Endothelial cell of umbilical vein (primary cell): ENCODE results near the gene CELF2. TPM values are rescaled to one million over a fixed set of nuclear protein-coding genes. Genes with fewer than 3 reads are reported as not detected.

Experiments
- BruUV-seq: library from RNA; stranded (reverse); fragments of 400-500 nt; replicated peaks from 2 replicates; lab custom pipeline; 2021; lab: Mats Ljungman, UMichigan
- CTCF ChIA-PET: fragments of 300-600, 350-600 bp; sonication (Branson Sonifier 250); formaldehyde crosslinking; loops from one replicate; lab custom pipeline; 2021; ENCODE audit warnings: antibody characterized with exemption, inconsistent platforms; lab: Charles Lee
- POLR2A ChIA-PET: fragments of 300-600, 350-600 bp; sonication (Branson Sonifier 250); formaldehyde crosslinking; loops from one replicate; lab custom pipeline; 2021; ENCODE audit warnings: antibody characterized with exemption, inconsistent platforms; lab: Charles Lee
- DNase-seq: peaks from one replicate; pipeline ENCODE4 v3.0.0-alpha.2; 2011; ENCODE audit warnings: low read depth, low spot score
- FAIRE-seq: peaks from 2 replicates; lab custom pipeline; 2011; peaks lifted over from hg19 to GRCh38; lab: Jason Lieb, UNC
- H2AFZ ChIP-seq: 2 replicates; pipeline ENCODE4 v1.6.0; 2012; ENCODE audit warnings: low read depth, low read length, control low read depth, inconsistent platforms
- H3K27ac ChIP-seq: 2 replicates; pipeline ENCODE4 v1.5.1; 2011; ENCODE audit warnings: low read depth, mild to moderate bottlenecking, control low read depth, low read length, moderate library complexity; ENCODE audit not compliant: insufficient read depth
- H3K27me3 ChIP-seq, 2 experiments: 2 replicates each; pipeline versions ENCODE4 v1.6.0 to v1.6.1; 2011; ENCODE audit warnings: low read length in 2 of 2, mixed read lengths in 1 of 2; ENCODE audit not compliant: control insufficient read depth in 2 of 2, insufficient read depth in 2 of 2
- H3K36me3 ChIP-seq, 2 experiments: 2 replicates in 1 of 2; 3 replicates in 1 of 2; pipeline ENCODE4 v1.5.1; 2011; ENCODE audit warnings: low read length in 2 of 2, mild to moderate bottlenecking in 1 of 2, moderate library complexity in 1 of 2; ENCODE audit not compliant: control insufficient read depth in 2 of 2, insufficient read depth in 2 of 2; ENCODE audit errors: extremely low read depth in 1 of 2
- H3K4me1 ChIP-seq: 3 replicates; pipeline ENCODE4 v1.5.1; 2011; ENCODE audit warnings: mild to moderate bottlenecking, low read length; ENCODE audit not compliant: control insufficient read depth, insufficient read depth; ENCODE audit errors: extremely low read depth
- H3K4me2 ChIP-seq: 2 replicates; pipeline ENCODE4 v1.6.1; 2011; ENCODE audit warnings: low read length, control low read depth, mixed read lengths; ENCODE audit not compliant: insufficient read depth
- H3K4me3 ChIP-seq, 3 experiments: fragments of 200-600 bp in 1 of 3; sonication (generic), shearing (Covaris generic) in 1 of 3; replicated peaks in 1 of 3; 2 replicates each; pipeline ENCODE4 v1.5.1; 2011 to 2016; ENCODE audit warnings: control low read depth in 3 of 3, low read length in 3 of 3, mild to moderate bottlenecking in 2 of 3, inconsistent platforms in 1 of 3, low read depth in 1 of 3, moderate library complexity in 1 of 3; ENCODE audit not compliant: insufficient read depth in 1 of 3
- H3K79me2 ChIP-seq: 2 replicates; pipeline ENCODE4 v1.6.0; 2012; ENCODE audit warnings: low read length, inconsistent platforms; ENCODE audit not compliant: control insufficient read depth, insufficient read depth
- H3K9ac ChIP-seq: replicated peaks from 2 replicates; pipeline ENCODE3; 2011; ENCODE audit warnings: low read length, control low read depth; ENCODE audit not compliant: insufficient read depth; ENCODE audit errors: extremely low read depth
- H3K9me1 ChIP-seq: replicated peaks from 3 replicates; pipeline ENCODE4 v1.6.0; 2011; ENCODE audit warnings: mild to moderate bottlenecking, low read length; ENCODE audit not compliant: control insufficient read depth, insufficient read depth; ENCODE audit errors: extremely low read depth
- H3K9me3 ChIP-seq: replicated peaks from 2 replicates; pipeline ENCODE4 v1.5.1; 2012; ENCODE audit warnings: low read length, inconsistent platforms; ENCODE audit not compliant: control insufficient read depth, insufficient read depth
- H4K20me1 ChIP-seq: replicated peaks from 2 replicates; pipeline ENCODE3; 2011; ENCODE audit warnings: mild to moderate bottlenecking, low read length; ENCODE audit not compliant: control insufficient read depth, insufficient read depth; ENCODE audit errors: extremely low read depth
- CTCF ChIP-seq, 2 donors: IDR thresholded peaks; 1 replicate in 1 of 2; 2 replicates in 1 of 2; pipeline ENCODE4 v1.5.1; 2011; ENCODE audit warnings: low read length in 2 of 2, mild to moderate bottlenecking in 2 of 2, moderate library complexity in 2 of 2, control low read depth in 1 of 2, inconsistent platforms in 1 of 2, low read depth in 1 of 2; ENCODE audit not compliant: insufficient read depth in 1 of 2; ENCODE audit errors: extremely low read depth in 1 of 2
- EZH2 ChIP-seq: IDR thresholded peaks from 2 replicates; pipeline ENCODE4 v1.6.1; 2012; ENCODE audit warnings: borderline replicate concordance, low read depth, mild to moderate bottlenecking, moderate library complexity, low read length, inconsistent platforms; ENCODE audit not compliant: severe bottlenecking
- FOS ChIP-seq: IDR thresholded peaks from 2 replicates; pipeline ENCODE4 v1.6.1; 2011; ENCODE audit warnings: mild to moderate bottlenecking, low read length, moderate library complexity, borderline replicate concordance; ENCODE audit not compliant: insufficient read depth
- GATA2 ChIP-seq: IDR thresholded peaks from 2 replicates; pipeline ENCODE4 v1.7.0; 2011; ENCODE audit warnings: low read depth, mild to moderate bottlenecking, moderate library complexity, mixed read lengths, low read length; ENCODE audit not compliant: insufficient read length, insufficient read depth
- JUN ChIP-seq: IDR thresholded peaks from 2 replicates; pipeline ENCODE4 v1.6.1; 2011; ENCODE audit warnings: borderline replicate concordance, low read depth; ENCODE audit not compliant: insufficient read length, insufficient read depth
- MYC ChIP-seq: IDR thresholded peaks from one replicate; pipeline ENCODE4 v1.6.1; 2011; ENCODE audit warnings: mild to moderate bottlenecking, low read depth, low read length
- POLR2A ChIP-seq: IDR thresholded peaks from 2 replicates; pipeline ENCODE4 v1.6.1; 2012; ENCODE audit warnings: low read depth, mild to moderate bottlenecking, control low read depth, low read length
- POLR2AphosphoS5 ChIP-seq: IDR thresholded peaks from 2 replicates; pipeline ENCODE4 v1.6.1; 2012; ENCODE audit warnings: low read depth, mild to moderate bottlenecking, control low read depth, low read length, moderate library complexity; ENCODE audit not compliant: insufficient read depth
- dilution Hi-C: fragments of 300-500 bp; cut with MboI; formaldehyde crosslinking; loops from one replicate; pipeline ENCODE4 v1.15.0; 2019; ENCODE audit warnings: low sequenced_read_pairs; ENCODE audit not compliant: extremely low pct_ligation_motif_present
- intact Hi-C: fragments of 100-400 bp; cut with micrococcal nuclease; formaldehyde crosslinking; loops from one replicate; pipeline ENCODE4 v1.10.0; 2022
- polyA plus RNA-seq, 4 experiments: library from polyadenylated mRNA; depleted of rRNA in 3 of 4; stranded (reverse) in 3 of 4; unstranded in 1 of 4; fragments of >200 nt; gene quantifications; 2 replicates each; pipeline versions ENCODE4 v1.2.1 to v1.2.3, GENCODE V29; 2011 to 2012; ENCODE audit warnings: missing spikeins in 1 of 4
- total RNA-seq: library from RNA; stranded (reverse); gene quantifications from 2 replicates; pipeline ENCODE4 v1.2.3, GENCODE V29; 2021
- TF ChIP-seq, protein P1 (sequence below): IDR thresholded peaks from 2 replicates; pipeline ENCODE4 v1.6.1; 2011; ENCODE audit not compliant: insufficient read depth, insufficient read length

The CELF2 gene
- total and polyA plus RNA-seq, 2 donors (not counting 3 experiments of a cell fraction or from before 2014, with no cell fraction given): 21.6 to 42.6 TPM

DNA sequence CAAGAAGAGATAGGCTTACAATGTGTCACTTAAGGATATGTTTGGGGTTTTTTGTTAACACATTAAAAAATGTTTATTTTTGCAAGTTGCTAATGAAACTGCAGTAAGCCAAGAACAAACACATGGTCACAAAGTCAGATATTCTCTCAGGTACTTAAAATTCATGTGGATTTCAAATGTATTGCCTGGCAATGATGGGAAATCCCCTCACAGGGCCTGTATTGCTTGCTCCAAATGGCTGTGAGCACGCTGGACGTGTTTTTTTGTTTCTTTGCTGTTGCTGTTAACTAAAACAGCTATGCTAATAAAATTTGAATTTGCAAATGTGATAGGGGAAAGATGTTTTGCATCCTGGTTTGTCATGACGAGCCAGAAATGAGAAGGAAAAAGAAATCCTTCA lies 3.8 kb upstream of the CELF2 start:
- Histone ChIP-seq H3K4me3 (no peak overlapping the region), H3K4me2 (no peak overlapping the region), H4K20me1 (no peaks in the 10 kb centered on the region), H3K9ac (no peak overlapping the region), H3K27me3 (no peaks in the 10 kb centered on the region), H3K9me3 (no peaks in the 10 kb centered on the region), H3K27ac (no peak overlapping the region), H3K36me3 (no peaks in the 10 kb centered on the region), H3K9me1 (no peaks in the 10 kb centered on the region), H3K79me2 (no peaks in the 10 kb centered on the region), H3K4me1 (peaks cover 2% of the 10 kb centered on the region), H2AFZ (no peak overlapping the region)
- TF ChIP-seq FOS: no peak
- TF ChIP-seq EZH2: no peak
- TF ChIP-seq, protein P1, sequence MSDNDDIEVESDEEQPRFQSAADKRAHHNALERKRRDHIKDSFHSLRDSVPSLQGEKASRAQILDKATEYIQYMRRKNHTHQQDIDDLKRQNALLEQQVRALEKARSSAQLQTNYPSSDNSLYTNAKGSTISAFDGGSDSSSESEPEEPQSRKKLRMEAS: no peak
- no peak for TF ChIP-seq MYC
- TF ChIP-seq CTCF (IDR thresholded peaks at IDR 0.05; ENCODE audit: extremely low read depth in 1 of 2, insufficient read depth in 1 of 2, low read depth in 1 of 2, low read length in 2 of 2): no peak
- no peak for TF ChIP-seq POLR2AphosphoS5
- no peak for TF ChIP-seq GATA2
- TF ChIP-seq POLR2A: no peak
- no peak for TF ChIP-seq JUN
- dilution Hi-C loops (no loop called here), intact Hi-C loops (no loop called here)
- POLR2A ChIA-PET: no interaction called here
- FAIRE-seq (no peak), DNase-seq (no peak)
- CTCF ChIA-PET: interaction anchor here (1.4 to 4.3 kb wide), 4 partner anchors 22 to 257 kb away, joined by 3 to 20 read pairs (median 6); no protein-coding TSS in a partner anchor
- BruUV-seq: no TSS peak
